HEK293 (cell line): ENCODE measurements around the gene DEF6.
A peak's percentile ranks its signal among the peaks of the same experiment; 100 is the strongest.

Experiments
- CTCF ChIP-seq: fragments of 450-650 bp; formaldehyde crosslinking; IDR thresholded peaks from 2 replicates; pipeline ENCODE4 v1.5.1; 2016; ENCODE audit warnings: missing biosample characterization, missing genetic modification characterization
- GLI4 ChIP-seq: fragments of 450-650 bp; formaldehyde crosslinking; IDR thresholded peaks from 2 replicates; pipeline ENCODE4 v1.5.1; 2016; ENCODE audit warnings: missing biosample characterization, missing genetic modification characterization
- KLF9 ChIP-seq: fragments of 450-650 bp; formaldehyde crosslinking; IDR thresholded peaks from 2 replicates; pipeline ENCODE4 v1.5.1; 2016; ENCODE audit warnings: missing biosample characterization, missing genetic modification characterization, low read depth
- MEIS1 ChIP-seq: sonication (generic); formaldehyde crosslinking; IDR thresholded peaks from 2 replicates; pipeline ENCODE4 v1.8.1; 2022; ENCODE audit warnings: missing genetic modification reagents, mild to moderate bottlenecking, borderline replicate concordance
- MZF1 ChIP-seq: fragments of 450-650 bp; formaldehyde crosslinking; IDR thresholded peaks from 2 replicates; pipeline ENCODE4 v1.5.1; 2017; ENCODE audit warnings: missing biosample characterization, missing genetic modification characterization, borderline replicate concordance
- SALL2 ChIP-seq: fragments of 450-650 bp; formaldehyde crosslinking; IDR thresholded peaks from 2 replicates; pipeline ENCODE4 v1.5.0; 2017; ENCODE audit warnings: missing biosample characterization, mild to moderate bottlenecking, missing genetic modification characterization, borderline replicate concordance
- SCRT2 ChIP-seq: fragments of 450-650 bp; formaldehyde crosslinking; IDR thresholded peaks from 2 replicates; pipeline ENCODE4 v1.5.1; 2016; ENCODE audit warnings: missing biosample characterization, missing genetic modification characterization
- SP3 ChIP-seq: fragments of 450-650 bp; formaldehyde crosslinking; IDR thresholded peaks from 2 replicates; pipeline ENCODE4 v1.5.1; 2016; ENCODE audit warnings: missing biosample characterization, missing genetic modification characterization
- ZBTB6 ChIP-seq: fragments of 450-650 bp; formaldehyde crosslinking; IDR thresholded peaks from 2 replicates; pipeline ENCODE4 v1.5.1; 2017; ENCODE audit warnings: missing biosample characterization, missing genetic modification characterization
- ZEB2 ChIP-seq: fragments of 450-650 bp; formaldehyde crosslinking; IDR thresholded peaks from 2 replicates; pipeline ENCODE4 v1.5.1; 2016; ENCODE audit warnings: missing biosample characterization, missing genetic modification characterization
- ZNF112 ChIP-seq: fragments of 450-650 bp; formaldehyde crosslinking; IDR thresholded peaks from 2 replicates; pipeline ENCODE4 v1.5.0; 2017; ENCODE audit warnings: missing biosample characterization, missing genetic modification characterization
- ZNF140 ChIP-seq: fragments of 450-650 bp; formaldehyde crosslinking; IDR thresholded peaks from 2 replicates; pipeline ENCODE4 v1.5.1; 2016; ENCODE audit warnings: missing biosample characterization, missing genetic modification characterization
- ZNF174 ChIP-seq: fragments of 450-650 bp; formaldehyde crosslinking; IDR thresholded peaks from 2 replicates; pipeline ENCODE4 v1.5.0; 2017; ENCODE audit warnings: missing biosample characterization, mild to moderate bottlenecking, missing genetic modification characterization
- ZNF2 ChIP-seq: fragments of 450-650 bp; formaldehyde crosslinking; IDR thresholded peaks from 2 replicates; pipeline ENCODE4 v1.5.1; 2016; ENCODE audit warnings: missing biosample characterization, missing genetic modification characterization
- ZNF211 ChIP-seq: fragments of 450-650 bp; formaldehyde crosslinking; IDR thresholded peaks from 2 replicates; pipeline ENCODE4 v1.5.1; 2016; ENCODE audit warnings: low read depth, missing biosample characterization, missing genetic modification characterization
- ZNF23 ChIP-seq: fragments of 450-650 bp; formaldehyde crosslinking; IDR thresholded peaks from 2 replicates; pipeline ENCODE4 v1.5.1; 2016; ENCODE audit warnings: missing biosample characterization, missing genetic modification characterization, borderline replicate concordance
- ZNF37A ChIP-seq: fragments of 450-650 bp; IDR thresholded peaks from 2 replicates; pipeline ENCODE4 v1.5.1; 2018; ENCODE audit warnings: missing biosample characterization, missing genetic modification characterization
- ZNF394 ChIP-seq: fragments of 450-650 bp; formaldehyde crosslinking; IDR thresholded peaks from 2 replicates; pipeline ENCODE4 v1.5.1; 2016; ENCODE audit warnings: missing biosample characterization, missing genetic modification characterization, mild to moderate bottlenecking, moderate library complexity, borderline replicate concordance
- ZNF548 ChIP-seq: fragments of 450-650 bp; formaldehyde crosslinking; IDR thresholded peaks from 2 replicates; pipeline ENCODE4 v1.5.1; 2016; ENCODE audit warnings: missing biosample characterization, missing genetic modification characterization
- ZNF654 ChIP-seq: fragments of 450-650 bp; formaldehyde crosslinking; IDR thresholded peaks from 2 replicates; pipeline ENCODE4 v1.5.1; 2016; ENCODE audit warnings: low read depth, missing biosample characterization, missing genetic modification characterization
- ZNF658 ChIP-seq: fragments of 450-650 bp; formaldehyde crosslinking; IDR thresholded peaks from 2 replicates; pipeline ENCODE4; 2016; ENCODE audit warnings: missing biosample characterization, missing genetic modification characterization
- ZNF660 ChIP-seq: fragments of 450-650 bp; IDR thresholded peaks from 2 replicates; pipeline ENCODE4 v1.5.1; 2018; ENCODE audit warnings: missing biosample characterization, mild to moderate bottlenecking, missing genetic modification characterization
- ZNF76 ChIP-seq: fragments of 450-650 bp; formaldehyde crosslinking; IDR thresholded peaks from 2 replicates; pipeline ENCODE4; 2016; ENCODE audit warnings: low read depth, missing biosample characterization, missing genetic modification characterization, borderline replicate concordance
- ZNF785 ChIP-seq: fragments of 450-650 bp; formaldehyde crosslinking; IDR thresholded peaks from 2 replicates; pipeline ENCODE4 v1.5.1; 2016; ENCODE audit warnings: missing biosample characterization, missing genetic modification characterization
- ZNF837 ChIP-seq: fragments of 450-650 bp; formaldehyde crosslinking; IDR thresholded peaks from 2 replicates; pipeline ENCODE4 v1.5.1; 2016; ENCODE audit warnings: missing biosample characterization, missing genetic modification characterization
- ZSCAN5A ChIP-seq: fragments of 450-650 bp; formaldehyde crosslinking; IDR thresholded peaks from 2 replicates; pipeline ENCODE4 v1.5.1; 2016; ENCODE audit warnings: missing biosample characterization, missing genetic modification characterization
- TF ChIP-seq, protein P1 (sequence below): fragments of 450-650 bp; formaldehyde crosslinking; IDR thresholded peaks from 2 replicates; pipeline ENCODE4 v1.5.1; 2017; ENCODE audit warnings: missing biosample characterization, missing genetic modification characterization
- TF ChIP-seq, protein P2 (sequence below): fragments of 450-650 bp; formaldehyde crosslinking; IDR thresholded peaks from 2 replicates; pipeline ENCODE4 v1.5.1; 2016; ENCODE audit warnings: missing biosample characterization, missing genetic modification characterization
- TF ChIP-seq, protein P3 (sequence below): fragments of 450-650 bp; formaldehyde crosslinking; IDR thresholded peaks from 2 replicates; pipeline ENCODE4 v1.5.1; 2016; ENCODE audit warnings: missing biosample characterization, missing genetic modification characterization

The DEF6 gene

GRCh38 chr6:35318196-35319171, 20.9 kb downstream of the DEF6 start (continued):
- TF ChIP-seq, protein P1, sequence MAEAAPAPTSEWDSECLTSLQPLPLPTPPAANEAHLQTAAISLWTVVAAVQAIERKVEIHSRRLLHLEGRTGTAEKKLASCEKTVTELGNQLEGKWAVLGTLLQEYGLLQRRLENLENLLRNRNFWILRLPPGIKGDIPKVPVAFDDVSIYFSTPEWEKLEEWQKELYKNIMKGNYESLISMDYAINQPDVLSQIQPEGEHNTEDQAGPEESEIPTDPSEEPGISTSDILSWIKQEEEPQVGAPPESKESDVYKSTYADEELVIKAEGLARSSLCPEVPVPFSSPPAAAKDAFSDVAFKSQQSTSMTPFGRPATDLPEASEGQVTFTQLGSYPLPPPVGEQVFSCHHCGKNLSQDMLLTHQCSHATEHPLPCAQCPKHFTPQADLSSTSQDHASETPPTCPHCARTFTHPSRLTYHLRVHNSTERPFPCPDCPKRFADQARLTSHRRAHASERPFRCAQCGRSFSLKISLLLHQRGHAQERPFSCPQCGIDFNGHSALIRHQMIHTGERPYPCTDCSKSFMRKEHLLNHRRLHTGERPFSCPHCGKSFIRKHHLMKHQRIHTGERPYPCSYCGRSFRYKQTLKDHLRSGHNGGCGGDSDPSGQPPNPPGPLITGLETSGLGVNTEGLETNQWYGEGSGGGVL (tag by site-specific recombination) = no peak
- TF ChIP-seq ZEB2 (peak; percentile 59; the same call in 1 of the 2 replicates), SP3 (tag by site-specific recombination) (peak; percentile 98), ZSCAN5A (tag by site-specific recombination) (peak; percentile 93), ZNF140 (tag by site-specific recombination) (no peak), ZNF174 (tag by site-specific recombination) (no peak), ZBTB6 (tag by site-specific recombination) (peak; percentile 90), GLI4 (tag by site-specific recombination) (no peak), CTCF (tag by site-specific recombination) (peak; percentile 86), ZNF23 (tag by site-specific recombination) (no peak), ZNF37A (no peak), ZNF112 (tag by site-specific recombination) (no peak), SALL2 (tag by site-specific recombination) (no peak), ZNF660 (tag by site-specific recombination) (peak; percentile 90), ZNF785 (tag by site-specific recombination) (no peak), MZF1 (peak; percentile 46; the same call in 1 of the 2 replicates), ZNF658 (tag by site-specific recombination) (no peak), ZNF2 (tag by site-specific recombination) (peak; percentile 48), ZNF548 (tag by site-specific recombination) (peak; percentile 91; the same call in 1 of the 2 replicates), ZNF211 (no peak), SCRT2 (tag by site-specific recombination) (no peak), ZNF76 (tag by site-specific recombination) (0 out of 2 replicates have a peak, but pooled peaks have one; percentile 24), ZNF837 (tag by site-specific recombination) (no peak), ZNF654 (tag by site-specific recombination) (no peak), KLF9 (peak; percentile 74), MEIS1 (CRISPR knock-in tag) (no peak), ZNF394 (peak; percentile 90)
- TF ChIP-seq, protein P2, sequence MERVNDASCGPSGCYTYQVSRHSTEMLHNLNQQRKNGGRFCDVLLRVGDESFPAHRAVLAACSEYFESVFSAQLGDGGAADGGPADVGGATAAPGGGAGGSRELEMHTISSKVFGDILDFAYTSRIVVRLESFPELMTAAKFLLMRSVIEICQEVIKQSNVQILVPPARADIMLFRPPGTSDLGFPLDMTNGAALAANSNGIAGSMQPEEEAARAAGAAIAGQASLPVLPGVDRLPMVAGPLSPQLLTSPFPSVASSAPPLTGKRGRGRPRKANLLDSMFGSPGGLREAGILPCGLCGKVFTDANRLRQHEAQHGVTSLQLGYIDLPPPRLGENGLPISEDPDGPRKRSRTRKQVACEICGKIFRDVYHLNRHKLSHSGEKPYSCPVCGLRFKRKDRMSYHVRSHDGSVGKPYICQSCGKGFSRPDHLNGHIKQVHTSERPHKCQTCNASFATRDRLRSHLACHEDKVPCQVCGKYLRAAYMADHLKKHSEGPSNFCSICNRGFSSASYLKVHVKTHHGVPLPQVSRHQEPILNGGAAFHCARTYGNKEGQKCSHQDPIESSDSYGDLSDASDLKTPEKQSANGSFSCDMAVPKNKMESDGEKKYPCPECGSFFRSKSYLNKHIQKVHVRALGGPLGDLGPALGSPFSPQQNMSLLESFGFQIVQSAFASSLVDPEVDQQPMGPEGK (tag by site-specific recombination) = peak; percentile 76
- TF ChIP-seq, protein P3, sequence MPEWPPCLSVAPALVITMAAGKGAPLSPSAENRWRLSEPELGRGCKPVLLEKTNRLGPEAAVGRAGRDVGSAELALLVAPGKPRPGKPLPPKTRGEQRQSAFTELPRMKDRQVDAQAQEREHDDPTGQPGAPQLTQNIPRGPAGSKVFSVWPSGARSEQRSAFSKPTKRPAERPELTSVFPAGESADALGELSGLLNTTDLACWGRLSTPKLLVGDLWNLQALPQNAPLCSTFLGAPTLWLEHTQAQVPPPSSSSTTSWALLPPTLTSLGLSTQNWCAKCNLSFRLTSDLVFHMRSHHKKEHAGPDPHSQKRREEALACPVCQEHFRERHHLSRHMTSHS (tag by site-specific recombination) = no peak
